Activated naive CD4-positive, alpha-beta T cell treated with anti-CD3 and anti-CD28 coated beads, Interleukin-2, amount 50 U/mL, for 24 hours (primary cell): ENCODE measurements around the gene CCDC146.
A peak's percentile ranks its signal among the peaks of the same experiment; 100 is the strongest.
"Not testable (repeated sequence)": the region's sequence is repeated elsewhere in the genome, so short reads cannot be mapped to it uniquely, and the experiment has no call there.

Experiments used
- H3K27ac Mint-ChIP-seq: one replicate; pipeline ENCODE4 v1.8.0; 2021; ENCODE audit warnings: mild to moderate bottlenecking, mixed read lengths
- H3K27me3 Mint-ChIP-seq: one replicate; pipeline ENCODE4 v1.8.0; 2021; ENCODE audit warnings: mixed read lengths
- H3K36me3 Mint-ChIP-seq: one replicate; pipeline ENCODE4 v1.8.0; 2021; ENCODE audit warnings: mixed read lengths
- H3K4me1 Mint-ChIP-seq: one replicate; pipeline ENCODE4 v1.8.0; 2021; ENCODE audit warnings: mixed read lengths
- H3K4me3 Mint-ChIP-seq: one replicate; pipeline ENCODE4 v1.8.0; 2021; ENCODE audit warnings: mild to moderate bottlenecking, mixed read lengths
- H3K9me3 Mint-ChIP-seq: one replicate; pipeline ENCODE4 v1.8.0; 2021; ENCODE audit warnings: mixed read lengths

CCDC146 gene, protein sequence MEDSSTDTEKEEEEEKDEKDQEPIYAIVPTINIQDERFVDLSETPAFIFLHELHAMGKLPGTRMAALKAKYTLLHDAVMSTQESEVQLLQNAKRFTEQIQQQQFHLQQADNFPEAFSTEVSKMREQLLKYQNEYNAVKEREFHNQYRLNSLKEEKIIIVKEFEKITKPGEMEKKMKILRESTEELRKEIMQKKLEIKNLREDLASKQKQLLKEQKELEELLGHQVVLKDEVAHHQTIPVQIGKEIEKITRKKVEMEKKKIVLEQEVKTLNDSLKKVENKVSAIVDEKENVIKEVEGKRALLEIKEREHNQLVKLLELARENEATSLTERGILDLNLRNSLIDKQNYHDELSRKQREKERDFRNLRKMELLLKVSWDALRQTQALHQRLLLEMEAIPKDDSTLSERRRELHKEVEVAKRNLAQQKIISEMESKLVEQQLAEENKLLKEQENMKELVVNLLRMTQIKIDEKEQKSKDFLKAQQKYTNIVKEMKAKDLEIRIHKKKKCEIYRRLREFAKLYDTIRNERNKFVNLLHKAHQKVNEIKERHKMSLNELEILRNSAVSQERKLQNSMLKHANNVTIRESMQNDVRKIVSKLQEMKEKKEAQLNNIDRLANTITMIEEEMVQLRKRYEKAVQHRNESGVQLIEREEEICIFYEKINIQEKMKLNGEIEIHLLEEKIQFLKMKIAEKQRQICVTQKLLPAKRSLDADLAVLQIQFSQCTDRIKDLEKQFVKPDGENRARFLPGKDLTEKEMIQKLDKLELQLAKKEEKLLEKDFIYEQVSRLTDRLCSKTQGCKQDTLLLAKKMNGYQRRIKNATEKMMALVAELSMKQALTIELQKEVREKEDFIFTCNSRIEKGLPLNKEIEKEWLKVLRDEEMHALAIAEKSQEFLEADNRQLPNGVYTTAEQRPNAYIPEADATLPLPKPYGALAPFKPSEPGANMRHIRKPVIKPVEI

DNA sequence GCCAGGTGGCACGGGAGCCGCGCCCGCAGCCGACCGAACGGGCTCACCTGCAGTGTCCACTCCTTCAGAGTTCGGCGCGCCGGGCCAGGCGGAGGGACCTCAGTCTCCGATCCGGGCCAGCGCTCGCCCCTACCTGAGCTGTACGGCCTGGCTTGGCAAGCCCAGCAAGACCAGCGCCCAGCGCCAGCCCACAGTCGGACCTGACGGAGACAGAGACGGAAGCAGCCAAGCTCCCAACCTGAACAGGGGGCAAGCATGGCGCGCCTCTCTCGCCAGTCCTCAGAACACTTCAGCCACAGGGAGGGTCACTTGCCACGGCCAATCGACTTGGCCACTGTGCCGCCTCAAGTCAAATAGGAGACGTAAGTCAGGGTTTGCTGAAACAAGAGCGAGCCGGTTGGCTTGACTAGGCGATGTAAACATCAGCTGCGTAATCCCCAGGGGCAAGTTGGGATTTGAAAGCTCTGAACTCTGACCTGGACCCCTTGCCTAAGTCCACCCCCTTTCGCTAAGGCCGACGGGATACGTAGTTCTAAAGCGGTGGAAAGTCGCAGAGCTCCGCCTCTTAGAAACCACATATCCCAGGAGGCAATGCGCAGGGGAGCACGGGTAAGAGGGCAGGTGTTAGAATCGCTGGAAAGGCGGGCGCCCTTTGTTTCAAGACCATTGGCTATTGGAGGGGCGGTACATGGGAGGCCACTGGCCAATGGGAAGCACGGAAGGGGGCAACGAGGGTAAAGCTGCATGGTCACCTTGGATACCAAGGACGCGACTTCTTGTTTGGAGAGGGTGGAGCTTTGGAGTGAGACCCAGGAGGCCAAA is at the start of gene CCDC146:
TSS of gene CCDC146 (plus strand) at position 756 of the 822 bp plus-strand sequence. CDS start 45,054 bp downstream, outside the sequence.
- Mint-ChIP-seq H3K27ac (peak within 1 kb of the TSS; percentile 75), H3K4me1 (peaks cover 21% of the 10 kb centered on the region), H3K4me3 (peak within 1 kb of the TSS; percentile 93)
- not testable (repeated sequence) for H3K27me3 Mint-ChIP-seq, H3K36me3 Mint-ChIP-seq, H3K9me3 Mint-ChIP-seq

DNA sequence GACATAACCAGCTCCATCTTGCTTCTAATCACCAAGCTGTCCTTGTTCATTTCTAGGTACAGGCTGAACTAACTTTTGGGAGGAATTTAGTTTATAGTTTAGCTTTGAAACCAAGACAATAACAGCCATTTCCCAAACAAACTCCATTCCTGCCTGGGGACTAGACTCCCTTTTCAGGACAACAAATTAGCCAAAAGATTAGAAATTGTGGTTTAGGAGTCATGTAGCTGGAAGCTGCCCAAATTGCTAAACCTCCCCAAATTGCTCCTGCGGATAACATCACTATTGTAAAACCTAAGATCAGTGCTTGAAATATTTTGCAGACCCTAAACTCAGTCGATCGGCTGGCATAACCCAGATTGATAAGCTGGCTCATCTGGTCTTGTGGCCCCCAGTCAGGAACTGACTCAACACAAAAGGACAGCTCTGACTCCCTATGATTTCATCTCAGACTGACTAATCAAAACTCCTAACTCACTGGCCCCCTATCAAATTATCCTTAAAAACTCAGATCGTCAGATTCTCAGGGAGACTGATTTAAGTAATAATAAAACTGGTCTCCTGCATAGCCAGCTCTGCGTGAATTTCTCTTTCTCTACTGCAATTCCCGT is 47.5 kb upstream of the CCDC146 start:
- not testable (repeated sequence) for H3K4me3 Mint-ChIP-seq, H3K27me3 Mint-ChIP-seq, H3K9me3 Mint-ChIP-seq, H3K27ac Mint-ChIP-seq
- Mint-ChIP-seq H3K4me1 (peaks cover 11% of the 10 kb centered on the region), H3K36me3 (peaks cover 29% of the 10 kb centered on the region)

DNA sequence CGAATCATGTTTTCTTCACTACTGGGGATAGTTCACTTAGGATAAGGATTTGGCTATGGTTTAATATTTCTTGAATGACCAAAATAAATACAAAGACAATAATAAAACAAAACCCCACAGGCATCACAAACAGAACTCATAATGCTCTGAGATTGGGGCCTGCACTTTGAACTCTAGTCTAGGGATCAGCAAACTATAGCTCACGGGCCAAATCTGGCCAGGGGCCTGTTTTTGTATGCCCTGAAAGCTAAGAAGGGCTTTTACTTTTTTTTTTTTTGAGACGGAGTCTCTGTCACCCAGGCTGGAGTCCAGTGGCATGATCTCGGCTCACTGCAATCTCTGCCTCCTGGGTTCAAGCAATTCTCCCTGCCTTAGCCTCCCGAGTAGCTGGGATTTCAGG is 45.4 kb upstream of the CCDC146 start:
- not testable (repeated sequence) for H3K4me1 Mint-ChIP-seq, H3K27me3 Mint-ChIP-seq, H3K4me3 Mint-ChIP-seq, H3K27ac Mint-ChIP-seq, H3K9me3 Mint-ChIP-seq
- H3K36me3 Mint-ChIP-seq, result peaks cover 22% of the 10 kb centered on the region

DNA sequence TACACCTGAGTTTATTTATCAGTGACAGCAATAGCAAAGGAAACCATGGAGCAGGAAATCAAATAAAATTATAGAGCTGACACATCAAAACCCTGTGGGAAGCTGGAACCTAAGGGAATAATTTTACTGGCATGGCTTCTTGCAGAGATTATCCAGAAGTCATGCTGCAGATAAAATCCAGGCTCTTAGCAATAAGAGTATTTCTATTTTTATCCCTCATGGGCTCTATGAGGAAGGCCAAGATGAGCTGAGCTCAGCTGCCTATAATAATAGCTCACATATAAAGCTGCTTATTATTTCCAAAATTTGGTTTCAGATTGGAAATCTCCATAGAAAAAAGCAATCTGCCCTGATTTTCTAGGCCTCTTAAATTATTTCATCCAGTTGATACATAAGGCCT is 43.3 kb upstream of the CCDC146 start:
- not testable (repeated sequence) for H3K4me3 Mint-ChIP-seq, H3K9me3 Mint-ChIP-seq, H3K27ac Mint-ChIP-seq, H3K27me3 Mint-ChIP-seq, H3K4me1 Mint-ChIP-seq
- peaks cover 23% of the 10 kb centered on the region for H3K36me3 Mint-ChIP-seq

DNA sequence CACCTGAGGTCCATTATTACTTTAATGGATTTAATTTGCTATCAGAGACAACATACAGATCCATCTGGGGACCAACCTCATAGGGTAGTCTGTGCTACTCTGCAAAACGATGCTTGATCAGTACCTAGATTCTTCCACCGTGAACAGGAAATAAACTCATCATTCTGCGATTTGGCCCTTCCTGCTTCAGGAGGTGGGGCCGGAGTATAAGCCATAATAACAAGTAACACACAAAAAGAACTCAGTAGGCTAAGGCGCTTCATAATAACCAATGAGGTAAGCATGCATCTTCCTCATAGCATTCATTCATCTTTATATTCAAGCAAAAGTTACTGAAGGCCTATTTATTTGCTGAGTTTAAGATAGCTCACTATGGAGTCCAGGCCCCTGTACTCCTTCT is 42.8 kb upstream of the CCDC146 start:
- H3K9me3 Mint-ChIP-seq, H3K27ac Mint-ChIP-seq, H3K4me3 Mint-ChIP-seq, H3K27me3 Mint-ChIP-seq, H3K4me1 Mint-ChIP-seq: not testable (repeated sequence)
- H3K36me3 Mint-ChIP-seq, result peaks cover 18% of the 10 kb centered on the region

DNA sequence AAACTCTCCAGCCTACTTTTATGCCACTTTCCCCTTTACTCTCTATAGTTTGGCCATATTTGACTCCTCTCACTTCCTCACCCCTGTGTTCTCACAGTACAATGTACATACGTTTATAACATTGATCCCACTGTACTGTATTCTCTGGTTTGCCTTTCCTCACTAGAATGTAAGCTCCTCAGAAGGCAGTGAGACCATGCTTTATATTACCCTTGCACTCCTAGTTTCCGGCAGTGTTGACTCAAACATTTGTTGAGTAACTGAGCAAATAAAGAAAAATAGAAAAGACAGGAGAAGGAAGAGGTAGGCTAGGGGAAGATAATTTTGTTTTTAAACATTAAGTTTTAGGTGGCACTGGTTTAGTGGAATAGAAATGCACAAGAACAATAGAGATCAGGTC is 42.2 kb upstream of the CCDC146 start:
- H3K27ac Mint-ChIP-seq, H3K27me3 Mint-ChIP-seq, H3K4me3 Mint-ChIP-seq, H3K4me1 Mint-ChIP-seq, H3K9me3 Mint-ChIP-seq: not testable (repeated sequence)
- peaks cover 14% of the 10 kb centered on the region for H3K36me3 Mint-ChIP-seq

DNA sequence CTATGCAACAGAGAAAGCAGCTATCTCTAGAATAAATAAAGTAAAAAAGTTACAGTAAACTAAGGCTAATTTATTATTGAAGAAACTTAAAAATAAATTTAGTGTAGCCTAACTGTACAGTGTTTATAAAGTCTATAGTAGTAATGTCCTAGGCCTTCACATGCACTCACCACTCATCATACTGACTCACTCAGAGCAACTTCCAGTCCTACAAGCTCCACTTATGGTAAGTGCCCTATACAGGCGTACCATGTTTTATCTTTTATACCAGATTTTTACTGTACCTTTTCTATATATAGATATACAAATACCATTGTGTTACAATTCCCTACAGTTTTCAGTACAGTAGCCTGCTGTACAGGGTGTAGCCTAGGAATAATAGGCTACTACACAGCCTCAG is 40.2 kb upstream of the CCDC146 start:
- not testable (repeated sequence) for H3K9me3 Mint-ChIP-seq, H3K36me3 Mint-ChIP-seq, H3K27me3 Mint-ChIP-seq

DNA sequence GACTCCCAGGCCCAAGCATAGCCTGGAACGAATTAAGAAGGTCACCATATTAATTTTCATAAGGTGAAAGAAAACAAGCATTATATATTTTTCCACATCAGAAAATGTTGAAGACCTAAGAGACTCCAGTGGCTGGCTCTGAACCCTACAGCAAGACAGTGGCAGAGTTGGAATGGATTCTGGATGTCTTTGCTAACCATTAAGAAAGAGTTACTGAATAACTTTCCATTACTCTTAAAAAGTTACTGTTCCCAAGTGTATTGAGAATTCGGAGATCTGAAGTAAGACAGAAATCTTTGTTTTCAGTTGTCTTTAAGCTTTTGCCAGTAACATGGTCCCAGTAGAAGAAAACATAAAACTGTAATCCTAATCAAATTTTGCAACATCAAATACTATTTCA is 30.1 kb upstream of the CCDC146 start:
- not testable (repeated sequence) for H3K4me3 Mint-ChIP-seq, H3K36me3 Mint-ChIP-seq, H3K27ac Mint-ChIP-seq, H3K27me3 Mint-ChIP-seq, H3K4me1 Mint-ChIP-seq, H3K9me3 Mint-ChIP-seq

More for the DNA sequence above, 40.2 kb upstream of the CCDC146 start:
- not testable (repeated sequence) for H3K4me1 Mint-ChIP-seq, H3K27ac Mint-ChIP-seq, H3K4me3 Mint-ChIP-seq

DNA sequence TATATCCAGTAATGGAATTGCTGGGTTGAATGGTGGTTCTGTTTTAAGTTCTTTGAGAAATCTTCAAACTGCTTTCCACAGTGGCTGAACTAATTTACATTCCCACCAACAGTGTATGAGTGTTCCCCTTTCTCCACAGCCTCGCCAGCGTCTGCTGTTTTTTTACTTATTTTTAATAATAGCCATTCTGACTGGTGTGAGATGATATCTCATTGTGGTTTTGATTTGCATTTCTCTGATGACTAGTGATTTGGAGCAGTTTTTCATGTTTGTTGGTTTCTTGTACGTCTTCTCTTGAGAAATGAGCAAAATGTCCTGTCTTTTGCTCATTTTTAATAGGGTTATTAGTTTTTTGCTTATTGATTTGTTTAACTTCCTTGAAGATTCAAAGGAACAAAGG is 21.9 kb upstream of the CCDC146 start:
- not testable (repeated sequence) for H3K27ac Mint-ChIP-seq, H3K27me3 Mint-ChIP-seq, H3K4me1 Mint-ChIP-seq, H3K36me3 Mint-ChIP-seq, H3K9me3 Mint-ChIP-seq, H3K4me3 Mint-ChIP-seq

DNA sequence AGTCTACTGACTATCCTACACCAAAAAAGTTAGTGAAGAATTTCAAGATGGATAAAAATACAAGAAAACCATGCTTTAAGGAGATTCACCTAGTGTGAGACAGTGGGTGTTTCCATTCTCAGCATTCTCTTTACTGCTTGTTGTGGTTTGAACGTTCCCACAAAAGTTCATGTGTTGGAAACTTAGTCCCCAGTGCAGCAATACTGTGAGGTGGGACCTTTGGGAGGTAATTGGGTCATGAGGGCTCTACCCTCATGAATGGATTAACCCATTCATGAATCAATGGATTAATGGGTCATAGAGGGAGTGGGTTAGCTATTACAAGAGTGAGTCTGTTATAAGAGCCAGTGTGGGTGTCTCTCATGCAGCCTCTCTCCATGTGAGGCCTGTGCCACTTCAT is 21.2 kb upstream of the CCDC146 start:
- H3K4me1 Mint-ChIP-seq, H3K27me3 Mint-ChIP-seq, H3K27ac Mint-ChIP-seq, H3K36me3 Mint-ChIP-seq, H3K4me3 Mint-ChIP-seq, H3K9me3 Mint-ChIP-seq: not testable (repeated sequence)

DNA sequence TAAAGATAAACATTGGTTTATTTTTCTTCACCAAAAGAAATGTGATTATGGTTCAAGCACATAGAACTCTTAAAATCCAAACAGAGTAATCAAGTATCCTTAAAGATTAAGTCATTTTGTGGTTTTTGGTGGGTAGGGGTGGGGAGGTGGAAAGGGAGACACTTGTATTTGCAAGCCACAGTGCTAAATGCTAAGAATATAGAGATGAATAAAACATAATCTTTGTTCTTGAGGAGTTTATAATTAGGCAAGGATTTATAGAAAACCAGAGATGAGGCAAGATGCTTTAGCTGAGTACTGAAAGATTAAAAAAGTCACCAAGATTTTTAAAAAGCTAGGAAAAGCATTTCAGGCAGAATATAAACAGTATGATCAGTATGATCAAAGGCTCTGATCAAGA is 19.7 kb upstream of the CCDC146 start:
- H3K36me3 Mint-ChIP-seq, H3K4me1 Mint-ChIP-seq, H3K4me3 Mint-ChIP-seq, H3K27me3 Mint-ChIP-seq, H3K9me3 Mint-ChIP-seq, H3K27ac Mint-ChIP-seq: not testable (repeated sequence)

DNA sequence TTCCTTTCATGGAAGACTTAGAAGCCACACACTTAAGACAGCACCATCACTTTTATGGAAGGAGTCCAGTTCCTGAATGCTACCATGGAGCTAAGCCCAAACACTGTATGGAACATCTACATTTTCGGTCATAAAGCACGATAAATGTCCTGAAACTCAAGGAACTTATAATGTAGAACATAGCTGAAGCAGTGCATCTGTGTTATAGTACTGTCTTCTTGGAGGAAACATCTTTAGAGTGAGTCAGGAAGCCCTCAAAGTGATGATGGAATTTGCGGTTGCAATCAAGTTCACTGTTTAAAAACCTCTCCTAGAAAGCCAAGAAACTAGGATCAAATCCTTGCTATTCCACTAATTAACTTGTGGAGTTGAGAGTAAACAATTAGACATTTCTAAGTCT is 16.5 kb upstream of the CCDC146 start:
- not testable (repeated sequence) for H3K4me1 Mint-ChIP-seq, H3K27me3 Mint-ChIP-seq, H3K36me3 Mint-ChIP-seq, H3K4me3 Mint-ChIP-seq, H3K9me3 Mint-ChIP-seq, H3K27ac Mint-ChIP-seq

DNA sequence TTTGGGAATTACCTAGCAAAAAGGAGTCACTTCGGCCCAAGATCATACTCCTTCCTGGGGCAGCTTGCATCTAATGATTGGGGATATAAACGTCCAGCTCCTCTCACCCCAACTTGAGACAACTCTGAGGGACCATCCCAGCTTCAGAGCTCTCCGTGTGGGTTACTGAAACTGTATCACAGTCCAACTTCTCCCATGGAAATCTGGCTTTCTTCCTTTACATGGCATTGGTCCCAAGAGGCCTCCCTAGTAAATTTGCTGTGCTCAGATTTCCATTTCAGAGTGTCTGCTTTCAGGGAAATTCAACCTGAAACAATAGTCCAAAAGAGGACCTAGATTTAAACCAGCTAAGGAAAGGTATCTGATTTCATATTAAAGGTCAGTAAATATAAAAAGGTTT is 14.8 kb upstream of the CCDC146 start:
- not testable (repeated sequence) for H3K27me3 Mint-ChIP-seq

DNA sequence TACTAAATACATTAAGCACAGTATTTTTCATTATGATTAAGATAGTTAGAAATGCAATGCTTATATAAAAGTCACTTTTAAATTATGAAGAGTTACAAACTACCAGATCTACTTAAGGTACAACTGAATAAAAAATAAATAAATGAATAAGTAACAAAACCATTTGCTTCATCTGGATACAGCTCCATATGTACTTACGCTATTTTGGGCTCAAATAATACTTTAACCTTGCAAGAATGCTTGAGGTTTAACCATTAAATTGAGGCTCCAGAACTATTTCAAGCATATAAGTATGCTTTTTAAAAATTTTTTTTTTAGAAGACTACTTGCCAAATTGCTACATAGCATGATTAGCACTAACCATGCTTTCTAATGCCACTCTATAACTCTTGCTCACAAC is 14.1 kb upstream of the CCDC146 start:
- not testable (repeated sequence) for H3K4me1 Mint-ChIP-seq, H3K36me3 Mint-ChIP-seq, H3K27me3 Mint-ChIP-seq, H3K9me3 Mint-ChIP-seq, H3K27ac Mint-ChIP-seq, H3K4me3 Mint-ChIP-seq

More for the DNA sequence above, 14.8 kb upstream of the CCDC146 start:
- not testable (repeated sequence) for H3K9me3 Mint-ChIP-seq, H3K36me3 Mint-ChIP-seq, H3K27ac Mint-ChIP-seq, H3K4me1 Mint-ChIP-seq, H3K4me3 Mint-ChIP-seq

DNA sequence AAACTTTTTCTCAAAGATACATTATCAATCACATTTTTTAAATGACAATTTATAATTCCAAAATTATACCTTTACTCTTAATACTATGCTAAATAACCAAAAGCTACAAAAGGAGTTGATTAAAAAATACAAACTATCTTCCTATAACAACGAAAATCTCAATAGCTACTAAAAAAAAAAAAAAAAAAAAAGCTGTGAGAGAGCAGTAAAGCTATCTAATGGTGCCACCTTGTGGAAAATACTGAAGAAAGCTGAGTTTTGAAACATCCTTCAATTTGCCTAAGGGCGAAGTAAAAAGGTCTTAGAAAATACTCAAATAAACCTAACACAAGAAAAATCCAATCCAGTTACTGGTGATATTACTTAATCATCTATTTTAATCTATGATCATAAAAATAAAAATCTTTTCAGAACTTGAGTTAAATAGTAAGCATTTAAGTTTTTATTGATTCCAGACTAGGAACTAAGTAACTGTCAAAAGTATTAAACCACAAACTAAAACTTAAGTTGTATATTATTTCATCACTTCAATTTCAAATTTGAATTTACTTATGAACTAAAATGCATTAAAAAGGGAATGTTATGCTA is 9.6 kb upstream of the CCDC146 start:
- not testable (repeated sequence) for H3K36me3 Mint-ChIP-seq, H3K4me3 Mint-ChIP-seq, H3K27ac Mint-ChIP-seq, H3K9me3 Mint-ChIP-seq, H3K4me1 Mint-ChIP-seq, H3K27me3 Mint-ChIP-seq
